ENCODE results near the gene BSPH1. TPM values are rescaled to one million over a fixed set of nuclear protein-coding genes. Genes with fewer than 3 reads are reported as not detected.
"Not testable (repeated sequence)": the region's sequence is repeated elsewhere in the genome, so short reads cannot be mapped to it uniquely, and the experiment has no call there.

The BSPH1 gene
- polyA plus RNA-seq, 1 donor = not detected

DNA sequence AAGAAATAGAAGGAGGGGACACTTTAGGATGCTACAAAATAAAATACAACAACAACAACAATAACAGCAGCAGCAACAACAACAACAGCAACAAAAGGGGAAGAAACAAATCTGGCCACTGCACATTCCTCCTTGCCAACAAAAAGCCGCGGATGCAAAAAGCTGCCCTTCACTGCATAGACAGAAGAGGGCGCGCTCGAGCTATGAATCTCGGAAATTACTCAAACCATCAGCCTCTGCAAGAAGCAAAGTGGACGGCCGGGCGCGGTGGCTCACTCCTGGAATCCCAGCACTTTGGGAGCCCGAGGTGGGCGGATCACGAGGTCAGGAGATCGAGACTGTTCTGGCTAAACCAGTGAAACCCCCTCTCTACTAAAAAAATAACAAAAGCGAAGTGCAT is 71.9 kb downstream of the BSPH1 start:
- DNase-seq (ENCODE audit: low read depth) = not testable (repeated sequence)

Other genes starting within 250 kb of the BSPH1 start
- gene NOP53, start 246.6 kb downstream of the BSPH1 start, polyA plus RNA-seq (ENCODE audit: insufficient read length) = 501 TPM
- 834 TPM for gene SELENOW, start 213.5 kb downstream of the BSPH1 start, polyA plus RNA-seq (ENCODE audit: insufficient read length)
- gene TPRX1, start 187.6 kb downstream of the BSPH1 start, polyA plus RNA-seq (ENCODE audit: insufficient read length) = not detected
- gene CRX, start 170.2 kb downstream of the BSPH1 start, polyA plus RNA-seq (ENCODE audit: insufficient read length) = 0.05 TPM
- not detected for gene TPRX2, start 132.9 kb downstream of the BSPH1 start, polyA plus RNA-seq (ENCODE audit: insufficient read length)
- not detected for gene SULT2A1, start 105.9 kb downstream of the BSPH1 start, polyA plus RNA-seq (ENCODE audit: insufficient read length)
- not detected for gene ELSPBP1, start 2.5 kb upstream of the BSPH1 start, polyA plus RNA-seq (ENCODE audit: insufficient read length)
- not detected for gene CABP5, start 51.9 kb upstream of the BSPH1 start, polyA plus RNA-seq (ENCODE audit: insufficient read length)
- 61.7 TPM for gene PLA2G4C, start 118.6 kb upstream of the BSPH1 start, polyA plus RNA-seq (ENCODE audit: insufficient read length)
- gene LIG1, start 178.2 kb upstream of the BSPH1 start, polyA plus RNA-seq (ENCODE audit: insufficient read length) = 21.7 TPM
- gene ZSWIM9, start 178.5 kb upstream of the BSPH1 start, polyA plus RNA-seq (ENCODE audit: insufficient read length) = 4.5 TPM

Measured in forelimb muscle (tissue), 1 donor.